ENCODE measurements around the gene BRIP1.
"Not testable (repeated sequence)": the region's sequence is repeated elsewhere in the genome, so short reads cannot be mapped to it uniquely, and the experiment has no call there.

BRIP1 gene

DNA sequence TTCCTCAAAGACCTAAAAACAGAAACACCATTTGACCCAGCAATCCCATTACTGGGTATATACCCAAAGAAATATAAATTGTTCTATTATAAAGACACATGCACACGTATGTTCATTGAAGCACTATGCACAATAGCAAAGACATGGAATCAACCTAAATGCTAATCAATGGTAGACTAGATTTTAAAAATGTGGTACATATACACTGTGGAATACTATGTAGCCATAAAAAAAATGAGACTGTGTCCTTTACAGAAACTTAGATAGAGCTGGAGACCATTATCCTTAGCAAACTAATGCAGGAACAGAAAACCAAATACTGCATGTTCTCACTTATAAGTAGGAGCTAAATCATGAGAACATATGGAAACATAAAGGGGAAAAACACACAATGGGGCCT is 36.5 kb downstream of the BRIP1 start:
- not testable (repeated sequence) for DNase-seq

DNA sequence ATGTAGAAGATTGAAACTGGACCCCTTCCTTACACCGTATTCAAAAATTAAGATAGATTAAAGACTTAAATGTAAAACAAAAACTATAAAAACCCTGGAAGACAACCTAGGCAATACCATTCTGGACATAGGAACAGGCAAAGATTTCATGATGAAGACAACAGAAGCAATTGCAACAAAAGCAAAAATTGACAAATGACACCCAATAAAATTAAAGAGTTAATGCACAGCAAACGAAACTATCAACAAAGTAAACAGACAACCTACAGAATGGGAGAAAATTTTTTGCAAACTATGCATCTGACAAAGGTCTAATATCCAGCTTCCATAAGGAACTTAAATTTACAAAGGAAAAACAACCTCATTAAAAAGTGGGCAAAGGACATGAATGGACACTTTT is 37.1 kb downstream of the BRIP1 start:
- DNase-seq: not testable (repeated sequence)

DNA sequence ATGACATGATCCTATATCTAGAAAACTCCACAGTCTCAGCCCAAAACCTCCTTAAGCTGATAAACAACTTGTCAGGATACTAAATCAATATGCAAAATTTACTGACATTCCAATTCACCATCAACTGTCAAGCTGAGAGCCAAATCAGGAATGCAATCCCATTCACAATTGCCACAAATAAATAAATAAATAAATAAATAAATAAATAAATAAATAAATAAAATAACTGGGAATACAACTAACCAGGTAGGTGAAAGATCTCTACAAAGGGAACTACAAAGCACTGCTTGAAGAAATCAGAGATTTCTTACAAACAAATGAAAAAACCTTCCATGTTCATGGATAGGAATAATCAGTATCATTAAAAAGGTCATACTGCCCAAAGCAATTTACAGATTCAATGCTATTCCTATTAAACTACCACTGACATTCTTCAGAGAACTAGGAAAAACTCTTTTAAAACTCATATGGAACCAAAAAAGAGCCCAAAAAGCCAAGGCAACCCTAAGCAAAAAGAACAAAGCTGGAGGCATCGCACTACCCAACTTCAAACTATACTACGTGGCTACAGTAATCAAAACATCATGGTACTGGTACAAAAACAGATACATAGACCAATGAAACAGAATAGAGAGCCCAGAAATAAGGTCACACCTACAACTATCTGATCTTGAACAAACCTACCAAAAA is 37.7 kb downstream of the BRIP1 start:
- no peak for DNase-seq

GRCh38 chr17:61822326-61823285 is 40.7 kb downstream of the BRIP1 start:
- DNase-seq: no peak

- no peak for DNase-seq
Measured at GRCh38 chr17:61821655-61822054, 41.7 kb downstream of the BRIP1 start.

DNA sequence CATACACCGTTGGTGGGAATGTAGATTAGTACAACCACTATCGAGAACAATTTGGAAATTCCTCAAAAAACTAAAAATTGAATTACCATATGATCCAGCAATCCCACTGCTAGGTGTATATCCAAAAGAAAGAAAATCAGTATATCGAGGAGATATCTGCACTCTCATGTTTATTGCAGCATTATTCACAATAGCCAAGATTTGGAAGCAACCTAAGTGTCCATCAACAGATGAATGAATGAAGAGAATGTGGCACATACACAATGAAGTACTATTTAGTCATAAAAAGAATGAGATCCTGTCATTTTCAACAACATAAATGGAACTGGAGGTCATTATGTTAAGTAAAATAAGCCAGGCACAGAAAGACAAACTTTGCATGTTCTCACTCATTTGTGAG is 44.1 kb downstream of the BRIP1 start:
- DNase-seq: not testable (repeated sequence)

GRCh38 chr17:61818225-61818624 is 45.1 kb downstream of the BRIP1 start:
- DNase-seq: no peak

GRCh38 chr17:61817452-61817851 is 45.9 kb downstream of the BRIP1 start:
- no peak for DNase-seq

DNA sequence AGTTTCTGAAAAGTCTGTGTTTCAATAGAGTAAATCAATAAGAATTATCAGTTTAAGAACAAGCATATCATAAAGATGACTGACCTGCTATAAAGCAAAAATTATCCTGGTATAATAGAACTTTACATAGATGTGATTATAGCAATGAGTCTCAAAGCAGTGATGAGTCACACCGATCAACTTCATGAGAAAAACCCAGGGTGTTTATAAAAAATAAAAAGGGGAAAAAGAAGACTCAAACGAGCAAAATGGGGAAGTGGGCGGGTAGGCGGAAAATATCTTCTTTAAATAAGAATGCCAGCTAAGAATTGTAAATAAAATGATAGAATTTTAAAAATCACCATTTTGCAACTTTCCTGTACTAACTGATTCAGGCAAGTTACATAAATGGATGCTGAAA is 46.8 kb downstream of the BRIP1 start:
- DNase-seq: no peak

DNA sequence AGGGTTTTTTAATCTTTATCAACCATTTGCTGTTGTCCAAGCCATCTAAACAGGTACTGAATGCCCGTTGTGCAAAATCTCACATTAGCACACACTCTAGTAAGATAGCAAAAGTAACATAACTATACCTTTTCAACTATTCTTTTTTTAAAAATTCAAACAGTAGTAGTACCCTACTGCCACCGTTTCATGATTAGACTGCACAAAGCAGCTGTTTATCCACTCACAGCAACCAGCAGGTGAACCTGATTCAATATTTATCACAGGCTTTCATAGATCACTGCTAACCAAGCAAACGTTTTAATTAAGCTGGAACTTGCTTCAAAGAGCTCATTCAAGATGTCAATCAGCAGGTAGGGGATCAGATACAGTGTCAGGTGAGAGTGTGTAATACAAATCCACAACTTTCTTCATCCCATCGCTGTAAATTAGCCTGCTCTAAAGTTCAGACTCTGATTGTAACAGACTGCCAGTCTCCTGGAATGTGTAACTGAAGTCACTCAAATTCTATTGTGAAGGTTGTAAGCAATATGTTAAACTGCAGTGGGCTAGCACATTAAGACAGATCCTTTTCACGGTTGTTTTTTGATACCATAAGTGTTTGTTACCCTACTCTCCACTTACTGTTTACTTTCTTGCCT is 47.3 kb downstream of the BRIP1 start:
- no peak for DNase-seq

DNA sequence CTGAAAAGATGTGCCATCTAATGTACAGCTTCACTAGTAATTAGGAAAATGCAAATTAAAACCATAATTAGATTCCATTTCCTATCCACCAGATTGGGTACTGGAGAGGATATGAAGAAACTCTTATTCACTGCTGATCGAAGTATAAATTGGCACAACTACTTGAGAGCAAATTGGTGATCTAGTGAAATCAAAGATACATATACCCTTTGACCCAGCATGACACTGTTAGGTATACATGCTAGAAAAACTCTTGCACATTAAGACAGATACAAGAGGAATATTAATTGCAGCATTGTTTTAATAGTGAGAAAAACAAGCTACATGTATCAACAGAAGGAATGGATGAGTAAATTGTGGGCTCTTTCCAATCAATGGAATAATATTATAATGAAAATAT is 48.8 kb downstream of the BRIP1 start:
- no peak for DNase-seq

GRCh38 chr17:61813211-61813610 is 50.1 kb downstream of the BRIP1 start:
- DNase-seq: no peak

- DNase-seq: no peak
Measured at GRCh38 chr17:61812747-61813146, 50.6 kb downstream of the BRIP1 start.

- DNase-seq: peak; percentile 49
Measured at GRCh38 chr17:61809816-61810392, 53.4 kb downstream of the BRIP1 start.

- DNase-seq: no peak
Measured at GRCh38 chr17:61808442-61808841, 54.9 kb downstream of the BRIP1 start.

GRCh38 chr17:61806936-61807335 is 56.4 kb downstream of the BRIP1 start:
- DNase-seq: no peak

DNA sequence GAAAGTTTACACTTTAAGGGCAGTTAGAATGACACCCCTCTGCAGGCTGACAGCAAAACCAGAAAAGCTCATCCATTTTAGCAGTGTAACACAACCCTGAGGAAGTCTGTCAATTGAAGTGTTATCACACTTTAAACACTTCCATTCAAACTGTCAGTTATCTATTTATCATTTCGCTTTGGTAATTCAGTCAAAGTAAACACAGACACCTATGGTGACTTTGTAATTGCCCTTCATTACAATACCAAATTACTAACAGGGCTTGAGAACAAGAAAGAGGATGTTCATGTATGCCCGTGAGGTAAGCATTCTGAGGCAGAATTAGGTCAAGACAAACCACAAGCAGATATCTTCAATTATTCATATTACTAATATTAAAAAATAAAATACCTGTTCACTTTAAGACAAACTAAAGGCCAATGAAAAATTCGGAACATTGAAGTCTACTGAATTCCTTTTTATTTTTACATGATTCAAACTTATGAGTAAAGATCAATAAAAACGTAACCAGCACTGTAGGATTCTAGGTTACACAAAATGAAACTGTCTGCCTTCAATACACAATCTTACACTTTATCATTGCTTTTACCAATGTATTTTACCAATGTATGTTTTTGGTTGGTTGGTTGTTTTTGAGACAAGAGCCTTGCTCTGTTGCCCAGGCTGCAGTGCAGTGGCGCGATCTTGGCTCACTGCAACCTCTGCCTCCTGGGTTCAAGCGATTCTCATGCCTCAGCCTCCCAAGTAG is 57.1 kb downstream of the BRIP1 start:
- DNase-seq: no peak

GRCh38 chr17:61805399-61805798 is 57.9 kb downstream of the BRIP1 start:
- DNase-seq: no peak

DNA sequence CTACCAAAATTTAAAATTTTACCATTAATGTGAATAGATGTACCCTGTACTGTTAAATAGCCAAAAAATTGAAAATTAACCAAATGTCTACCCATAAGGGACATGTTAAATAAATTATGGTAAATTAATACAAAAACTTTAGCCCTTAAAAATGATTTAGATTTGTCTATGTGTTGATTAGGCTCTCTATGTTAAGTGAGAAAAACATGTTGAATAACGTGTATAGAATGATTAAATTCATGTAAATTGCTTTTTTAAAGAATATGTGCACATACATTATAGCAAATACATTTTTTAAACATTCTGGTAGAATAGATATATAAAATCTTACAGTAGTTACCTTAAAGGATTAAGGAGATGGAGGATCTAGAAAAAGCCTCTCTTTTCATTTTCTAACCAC is 59.5 kb downstream of the BRIP1 start:
- no peak for DNase-seq

DNA sequence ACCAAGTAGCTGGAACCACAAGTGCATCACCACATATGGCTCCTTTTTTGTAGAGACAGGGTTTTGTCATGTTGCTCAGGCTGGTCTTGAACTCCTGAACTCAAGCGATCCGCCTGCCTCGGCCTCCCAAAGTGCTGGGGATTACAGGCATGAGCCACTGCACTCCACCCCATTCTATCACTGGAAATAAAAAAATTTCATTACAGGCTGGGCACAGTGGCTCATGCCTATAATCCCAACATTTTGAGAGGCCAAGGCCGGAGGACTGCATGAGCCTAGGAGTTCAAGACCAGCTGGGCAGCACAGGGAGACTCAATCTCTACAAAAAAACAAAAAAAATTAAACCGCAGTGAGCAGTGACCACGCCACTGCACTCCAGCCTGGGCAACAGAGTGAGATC is 60.1 kb downstream of the BRIP1 start:
- no peak for DNase-seq

- no peak for DNase-seq
Measured at GRCh38 chr17:61799812-61800484, 63.4 kb downstream of the BRIP1 start.

DNA sequence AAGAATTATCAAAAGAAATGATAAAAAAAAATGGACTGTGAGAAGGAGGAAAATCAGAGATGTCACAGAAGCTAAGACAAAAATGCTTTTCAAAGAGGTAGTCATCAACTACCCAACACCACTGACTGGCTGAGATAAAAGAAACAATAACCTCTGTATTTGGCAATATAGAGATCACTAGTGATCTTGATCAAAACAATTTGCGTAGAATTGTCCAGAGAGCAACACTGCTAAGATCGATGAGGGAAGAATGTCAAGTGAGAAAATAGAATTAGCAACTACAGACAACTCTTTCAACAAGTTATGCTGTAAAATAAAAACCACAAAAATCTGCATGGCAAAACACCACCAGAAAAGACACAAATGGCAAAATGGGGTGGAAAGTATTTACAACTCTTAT is 66.0 kb downstream of the BRIP1 start:
- DNase-seq: no peak

Data from NCI-H2107 (cell line).